Endothelial cell (in vitro differentiated cells): ENCODE results near the gene GOLGA6D. TPM values are rescaled to one million over a fixed set of nuclear protein-coding genes. Genes with fewer than 3 reads are reported as not detected.
"Not testable (repeated sequence)": the region's sequence is repeated elsewhere in the genome, so short reads cannot be mapped to it uniquely, and the experiment has no call there.

Source experiments
- DNase-seq: peaks from one replicate; pipeline ENCODE4 v3.0.0; 2021; ENCODE audit warnings: low spot score
- H3K27ac Mint-ChIP-seq: one replicate; pipeline ENCODE4 v1.8.0; 2021; ENCODE audit warnings: mixed read lengths, inconsistent platforms; ENCODE audit not compliant: unreplicated experiment
- H3K27me3 Mint-ChIP-seq: one replicate; pipeline ENCODE4 v1.8.0; 2021; ENCODE audit warnings: mild to moderate bottlenecking, moderate library complexity, mixed read lengths, inconsistent platforms; ENCODE audit not compliant: unreplicated experiment
- H3K36me3 Mint-ChIP-seq: one replicate; pipeline ENCODE4 v1.8.0; 2021; ENCODE audit warnings: mild to moderate bottlenecking, low read depth, mixed read lengths, inconsistent platforms; ENCODE audit not compliant: unreplicated experiment
- H3K4me1 Mint-ChIP-seq: one replicate; pipeline ENCODE4 v1.8.0; 2021; ENCODE audit warnings: mild to moderate bottlenecking, mixed read lengths, inconsistent platforms; ENCODE audit not compliant: unreplicated experiment
- H3K4me3 Mint-ChIP-seq: one replicate; pipeline ENCODE4 v1.8.0; 2021; ENCODE audit warnings: mild to moderate bottlenecking, mixed read lengths, inconsistent platforms; ENCODE audit not compliant: unreplicated experiment
- H3K9me3 Mint-ChIP-seq: one replicate; pipeline ENCODE4 v1.8.0; 2021; ENCODE audit warnings: mixed read lengths, inconsistent platforms; ENCODE audit not compliant: unreplicated experiment
- long read RNA-seq: library from polyadenylated mRNA; unstranded; transcript quantifications from one replicate; pipeline ENCODE4 v2.0.0, GENCODE V29; 2020; ENCODE audit not compliant: unreplicated experiment
- total RNA-seq: library from RNA; stranded (reverse); fragmentation: NEBNext Ultra II Directional; extraction: Animal tissue kit (Norgen Biotek cat#: 25700); gene quantifications from one replicate; pipeline ENCODE4 v1.2.1, GENCODE V29; 2021; ENCODE audit not compliant: unreplicated experiment
- TF ChIP-seq, protein P1 (sequence below): fragments of 200-600 bp; sonication (generic); IDR thresholded peaks from one replicate; pipeline ENCODE4 v1.5.0; 2021; ENCODE audit warnings: antibody characterized with exemption; ENCODE audit not compliant: unreplicated experiment

Gene GOLGA6D, protein sequence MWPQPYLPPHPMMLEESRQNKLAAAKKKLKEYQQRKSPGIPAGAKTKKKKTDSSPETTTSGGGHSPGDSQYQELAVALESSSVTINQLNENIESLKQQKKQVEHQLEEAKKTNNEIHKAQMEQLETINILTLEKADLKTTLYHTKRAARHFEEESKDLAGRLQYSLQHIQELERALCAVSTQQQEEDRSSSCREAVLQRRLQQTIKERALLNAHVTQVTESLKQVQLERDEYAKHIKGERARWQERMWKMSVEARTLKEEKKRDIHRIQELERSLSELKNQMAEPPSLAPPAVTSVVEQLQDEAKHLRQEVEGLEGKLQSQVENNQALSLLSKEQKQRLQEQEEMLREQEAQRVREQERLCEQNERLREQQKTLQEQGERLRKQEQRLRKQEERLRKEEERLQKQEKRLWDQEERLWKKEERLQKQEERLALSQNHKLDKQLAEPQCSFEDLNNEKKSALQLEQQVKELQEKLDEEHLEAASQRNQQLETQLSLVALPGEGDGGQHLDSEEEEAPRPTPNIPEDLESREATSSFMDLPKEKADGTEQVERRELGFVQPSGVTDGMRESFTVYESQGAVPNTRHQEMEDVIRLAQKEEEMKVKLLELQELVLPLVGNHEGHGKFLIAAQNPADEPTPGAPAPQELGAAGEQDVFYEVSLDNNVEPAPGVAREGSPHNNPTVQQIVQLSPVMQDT
- total RNA-seq = 1.2 TPM
- long read RNA-seq = 0 reads

GRCh38 chr15:75282572-75282971 lies at the start of gene GOLGA6D:
TSS of gene GOLGA6D (plus strand) at chr15:75282835. CDS start at chr15:75282876, 41 bp downstream.
- not testable (repeated sequence) for H3K4me1 Mint-ChIP-seq, H3K4me3 Mint-ChIP-seq, DNase-seq, H3K27ac Mint-ChIP-seq, H3K9me3 Mint-ChIP-seq, H3K27me3 Mint-ChIP-seq, H3K36me3 Mint-ChIP-seq

DNA sequence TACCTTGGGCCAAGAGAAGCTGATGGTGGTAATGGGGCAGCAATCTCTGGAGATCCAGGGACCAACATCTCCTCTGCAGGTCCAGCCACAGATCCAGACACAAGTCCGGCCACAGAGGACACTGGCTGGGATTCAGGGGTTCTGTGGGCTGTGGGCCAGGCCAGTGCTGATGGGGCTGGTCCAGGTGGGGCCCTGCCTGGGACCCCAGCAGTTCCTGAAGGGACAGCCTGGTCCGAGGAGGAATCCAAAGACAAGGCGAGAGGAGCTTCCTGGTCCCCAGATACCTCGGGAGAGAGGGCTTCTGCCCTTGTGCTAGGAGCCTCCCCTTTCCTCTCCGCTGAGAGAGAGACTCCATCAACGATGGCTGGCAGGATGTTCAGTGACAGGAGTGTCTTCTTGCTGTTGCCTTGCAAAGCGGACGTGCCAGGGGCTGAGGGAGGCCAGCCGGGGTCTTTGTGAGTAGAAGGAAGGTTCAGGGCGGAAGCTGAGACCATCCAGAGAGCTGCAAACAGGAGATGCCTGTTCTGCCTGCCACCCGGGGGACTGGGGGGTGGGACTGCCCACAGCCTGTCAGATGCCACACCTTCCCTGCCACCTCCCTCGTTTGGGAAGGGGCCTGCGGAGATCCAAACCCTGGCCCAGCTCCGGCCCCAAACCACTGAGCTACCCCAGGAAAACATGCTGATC lies 49.0 kb upstream of the GOLGA6D start:
- H3K9me3 Mint-ChIP-seq = no peaks in the 10 kb centered on the region
- no peak overlapping the region for H3K27ac Mint-ChIP-seq
- no peak for DNase-seq
- H3K4me3 Mint-ChIP-seq = no peak overlapping the region
- peaks cover 13% of the 10 kb centered on the region for H3K27me3 Mint-ChIP-seq
- H3K4me1 Mint-ChIP-seq = peaks cover 19% of the 10 kb centered on the region
- H3K36me3 Mint-ChIP-seq = peaks cover 5% of the 10 kb centered on the region
- TF ChIP-seq, protein P1, sequence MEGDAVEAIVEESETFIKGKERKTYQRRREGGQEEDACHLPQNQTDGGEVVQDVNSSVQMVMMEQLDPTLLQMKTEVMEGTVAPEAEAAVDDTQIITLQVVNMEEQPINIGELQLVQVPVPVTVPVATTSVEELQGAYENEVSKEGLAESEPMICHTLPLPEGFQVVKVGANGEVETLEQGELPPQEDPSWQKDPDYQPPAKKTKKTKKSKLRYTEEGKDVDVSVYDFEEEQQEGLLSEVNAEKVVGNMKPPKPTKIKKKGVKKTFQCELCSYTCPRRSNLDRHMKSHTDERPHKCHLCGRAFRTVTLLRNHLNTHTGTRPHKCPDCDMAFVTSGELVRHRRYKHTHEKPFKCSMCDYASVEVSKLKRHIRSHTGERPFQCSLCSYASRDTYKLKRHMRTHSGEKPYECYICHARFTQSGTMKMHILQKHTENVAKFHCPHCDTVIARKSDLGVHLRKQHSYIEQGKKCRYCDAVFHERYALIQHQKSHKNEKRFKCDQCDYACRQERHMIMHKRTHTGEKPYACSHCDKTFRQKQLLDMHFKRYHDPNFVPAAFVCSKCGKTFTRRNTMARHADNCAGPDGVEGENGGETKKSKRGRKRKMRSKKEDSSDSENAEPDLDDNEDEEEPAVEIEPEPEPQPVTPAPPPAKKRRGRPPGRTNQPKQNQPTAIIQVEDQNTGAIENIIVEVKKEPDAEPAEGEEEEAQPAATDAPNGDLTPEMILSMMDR = no peak

DNA sequence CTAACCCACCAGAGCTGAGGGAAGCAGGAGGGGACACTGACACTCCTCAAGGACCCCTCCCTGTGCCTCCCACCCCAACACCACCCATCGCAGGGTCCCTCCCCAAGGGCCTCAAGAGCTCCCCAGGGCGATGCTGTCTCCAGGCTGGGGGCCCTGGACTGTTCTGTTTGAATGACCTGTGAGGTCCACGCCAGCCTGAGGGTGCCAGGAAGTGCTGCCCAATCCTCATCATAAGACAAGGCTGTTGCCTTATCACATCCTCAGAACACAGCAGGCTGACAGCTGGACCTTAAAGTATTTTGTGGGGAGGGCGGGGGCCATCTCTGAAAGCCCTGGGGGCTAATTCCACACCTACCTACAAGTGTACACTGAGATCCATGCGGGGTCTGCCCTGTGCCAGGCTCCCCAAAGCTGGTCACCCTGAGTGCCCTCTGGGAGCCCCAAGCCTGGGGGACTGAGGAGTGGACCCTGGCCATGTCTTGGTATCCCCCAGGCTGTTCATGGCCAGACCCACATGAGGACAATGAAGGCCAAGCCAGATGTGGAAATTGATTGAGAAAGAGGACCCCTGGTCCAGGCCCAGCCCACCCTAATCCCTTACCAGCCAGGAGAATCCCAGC lies 48.3 kb upstream of the GOLGA6D start:
- H3K27me3 Mint-ChIP-seq = peaks cover 13% of the 10 kb centered on the region
- no peaks in the 10 kb centered on the region for H3K9me3 Mint-ChIP-seq
- TF ChIP-seq, protein P1 = no peak
- H3K4me1 Mint-ChIP-seq = peaks cover 19% of the 10 kb centered on the region
- H3K4me3 Mint-ChIP-seq = no peak overlapping the region
- H3K27ac Mint-ChIP-seq = no peak overlapping the region
- H3K36me3 Mint-ChIP-seq = peaks cover 5% of the 10 kb centered on the region
- no peak for DNase-seq

- peaks cover 19% of the 10 kb centered on the region for H3K4me1 Mint-ChIP-seq
- H3K9me3 Mint-ChIP-seq = no peaks in the 10 kb centered on the region
- TF ChIP-seq, protein P1 = no peak
- peaks cover 13% of the 10 kb centered on the region for H3K27me3 Mint-ChIP-seq
- no peak overlapping the region for H3K27ac Mint-ChIP-seq
- no peak for DNase-seq
- H3K4me3 Mint-ChIP-seq = no peak overlapping the region
- peaks cover 5% of the 10 kb centered on the region for H3K36me3 Mint-ChIP-seq
Observed at GRCh38 chr15:75235051-75235673, 47.5 kb upstream of the GOLGA6D start.
